ENCODE data around the gene RHEB. TPM values are rescaled to one million over a fixed set of nuclear protein-coding genes. Genes with fewer than 3 reads are reported as not detected.

Gene RHEB
- polyA plus RNA-seq, 1 donor from 2014 or later = 289 TPM

DNA sequence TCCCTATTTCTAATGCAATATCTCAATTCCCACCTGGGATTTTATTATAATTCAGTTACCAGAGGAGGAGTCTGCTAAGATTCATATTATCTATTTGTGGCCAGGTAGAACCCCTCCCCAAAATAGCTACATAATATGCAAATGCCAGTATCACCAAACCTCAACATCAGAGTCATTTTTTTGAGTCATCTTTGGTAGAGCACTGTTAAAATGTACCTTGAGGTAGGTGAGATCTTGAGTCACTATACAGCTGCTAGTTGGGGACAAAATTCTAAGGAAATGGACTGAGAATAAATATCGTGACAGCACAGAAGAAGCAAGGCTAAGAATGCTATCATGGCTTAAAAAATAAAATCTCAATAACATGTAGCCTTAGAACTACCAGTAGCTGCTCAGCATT lies 75.1 kb downstream of the RHEB start:
- H3K4me2 ChIP-seq (ENCODE audit: low read length) = no peak overlapping the region
- peaks cover 15% of the 10 kb centered on the region for H3K27me3 ChIP-seq (ENCODE audit: insufficient read depth, low read depth, low read length)
- no peak overlapping the region for H3K4me3 ChIP-seq (ENCODE audit: low read length)
- no peak overlapping the region for H3K9ac ChIP-seq (ENCODE audit: low read length)
- no peak overlapping the region for H3K27ac ChIP-seq (ENCODE audit: low read length)
- H4K20me1 ChIP-seq (ENCODE audit: insufficient read depth) = no peaks in the 10 kb centered on the region
- no peaks in the 10 kb centered on the region for H3K9me2 ChIP-seq (ENCODE audit: insufficient read depth, low read length)
- no peaks in the 10 kb centered on the region for H3K9me3 ChIP-seq (ENCODE audit: low read length)
- H3K79me2 ChIP-seq (replicated peaks; ENCODE audit: insufficient read depth, low read length) = no peaks in the 10 kb centered on the region
- no peaks in the 10 kb centered on the region for H3K36me3 ChIP-seq (ENCODE audit: insufficient read depth, low read length)
- H3F3A ChIP-seq (ENCODE audit: insufficient read depth, low read length, poor library complexity, severe bottlenecking) = no peaks in the 10 kb centered on the region
- TF ChIP-seq, protein P1, sequence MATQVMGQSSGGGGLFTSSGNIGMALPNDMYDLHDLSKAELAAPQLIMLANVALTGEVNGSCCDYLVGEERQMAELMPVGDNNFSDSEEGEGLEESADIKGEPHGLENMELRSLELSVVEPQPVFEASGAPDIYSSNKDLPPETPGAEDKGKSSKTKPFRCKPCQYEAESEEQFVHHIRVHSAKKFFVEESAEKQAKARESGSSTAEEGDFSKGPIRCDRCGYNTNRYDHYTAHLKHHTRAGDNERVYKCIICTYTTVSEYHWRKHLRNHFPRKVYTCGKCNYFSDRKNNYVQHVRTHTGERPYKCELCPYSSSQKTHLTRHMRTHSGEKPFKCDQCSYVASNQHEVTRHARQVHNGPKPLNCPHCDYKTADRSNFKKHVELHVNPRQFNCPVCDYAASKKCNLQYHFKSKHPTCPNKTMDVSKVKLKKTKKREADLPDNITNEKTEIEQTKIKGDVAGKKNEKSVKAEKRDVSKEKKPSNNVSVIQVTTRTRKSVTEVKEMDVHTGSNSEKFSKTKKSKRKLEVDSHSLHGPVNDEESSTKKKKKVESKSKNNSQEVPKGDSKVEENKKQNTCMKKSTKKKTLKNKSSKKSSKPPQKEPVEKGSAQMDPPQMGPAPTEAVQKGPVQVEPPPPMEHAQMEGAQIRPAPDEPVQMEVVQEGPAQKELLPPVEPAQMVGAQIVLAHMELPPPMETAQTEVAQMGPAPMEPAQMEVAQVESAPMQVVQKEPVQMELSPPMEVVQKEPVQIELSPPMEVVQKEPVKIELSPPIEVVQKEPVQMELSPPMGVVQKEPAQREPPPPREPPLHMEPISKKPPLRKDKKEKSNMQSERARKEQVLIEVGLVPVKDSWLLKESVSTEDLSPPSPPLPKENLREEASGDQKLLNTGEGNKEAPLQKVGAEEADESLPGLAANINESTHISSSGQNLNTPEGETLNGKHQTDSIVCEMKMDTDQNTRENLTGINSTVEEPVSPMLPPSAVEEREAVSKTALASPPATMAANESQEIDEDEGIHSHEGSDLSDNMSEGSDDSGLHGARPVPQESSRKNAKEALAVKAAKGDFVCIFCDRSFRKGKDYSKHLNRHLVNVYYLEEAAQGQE (IDR thresholded peaks at IDR 0.05; ENCODE audit: borderline replicate concordance) = no peak
- TF ChIP-seq, protein P2, sequence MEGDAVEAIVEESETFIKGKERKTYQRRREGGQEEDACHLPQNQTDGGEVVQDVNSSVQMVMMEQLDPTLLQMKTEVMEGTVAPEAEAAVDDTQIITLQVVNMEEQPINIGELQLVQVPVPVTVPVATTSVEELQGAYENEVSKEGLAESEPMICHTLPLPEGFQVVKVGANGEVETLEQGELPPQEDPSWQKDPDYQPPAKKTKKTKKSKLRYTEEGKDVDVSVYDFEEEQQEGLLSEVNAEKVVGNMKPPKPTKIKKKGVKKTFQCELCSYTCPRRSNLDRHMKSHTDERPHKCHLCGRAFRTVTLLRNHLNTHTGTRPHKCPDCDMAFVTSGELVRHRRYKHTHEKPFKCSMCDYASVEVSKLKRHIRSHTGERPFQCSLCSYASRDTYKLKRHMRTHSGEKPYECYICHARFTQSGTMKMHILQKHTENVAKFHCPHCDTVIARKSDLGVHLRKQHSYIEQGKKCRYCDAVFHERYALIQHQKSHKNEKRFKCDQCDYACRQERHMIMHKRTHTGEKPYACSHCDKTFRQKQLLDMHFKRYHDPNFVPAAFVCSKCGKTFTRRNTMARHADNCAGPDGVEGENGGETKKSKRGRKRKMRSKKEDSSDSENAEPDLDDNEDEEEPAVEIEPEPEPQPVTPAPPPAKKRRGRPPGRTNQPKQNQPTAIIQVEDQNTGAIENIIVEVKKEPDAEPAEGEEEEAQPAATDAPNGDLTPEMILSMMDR (IDR thresholded peaks at IDR 0.05; ENCODE audit: poor library complexity, severe bottlenecking) = no peak
- no peak for TF ChIP-seq SMC3 (conservative IDR thresholded peaks at IDR 0.05; ENCODE audit: poor library complexity)
- TF ChIP-seq EZH2 (IDR thresholded peaks at IDR 0.05; ENCODE audit: borderline replicate concordance, insufficient read depth, low read length, poor library complexity, severe bottlenecking) = no peak
- TF ChIP-seq MXI1 (conservative IDR thresholded peaks at IDR 0.05; ENCODE audit: poor library complexity, severe bottlenecking) = no peak
- TF ChIP-seq EP300 (conservative IDR thresholded peaks at IDR 0.05; ENCODE audit: poor library complexity, severe bottlenecking) = no peak
- TF ChIP-seq TAF1 (IDR thresholded peaks at IDR 0.05; ENCODE audit: low read depth) = no peak
- no peak for TF ChIP-seq POLR2AphosphoS5 (IDR thresholded peaks at IDR 0.05)
- no peak for TF ChIP-seq RAD21 (conservative IDR thresholded peaks at IDR 0.05)
- H2AFZ ChIP-seq (ENCODE audit: low read depth, low read length) = no peak overlapping the region

DNA sequence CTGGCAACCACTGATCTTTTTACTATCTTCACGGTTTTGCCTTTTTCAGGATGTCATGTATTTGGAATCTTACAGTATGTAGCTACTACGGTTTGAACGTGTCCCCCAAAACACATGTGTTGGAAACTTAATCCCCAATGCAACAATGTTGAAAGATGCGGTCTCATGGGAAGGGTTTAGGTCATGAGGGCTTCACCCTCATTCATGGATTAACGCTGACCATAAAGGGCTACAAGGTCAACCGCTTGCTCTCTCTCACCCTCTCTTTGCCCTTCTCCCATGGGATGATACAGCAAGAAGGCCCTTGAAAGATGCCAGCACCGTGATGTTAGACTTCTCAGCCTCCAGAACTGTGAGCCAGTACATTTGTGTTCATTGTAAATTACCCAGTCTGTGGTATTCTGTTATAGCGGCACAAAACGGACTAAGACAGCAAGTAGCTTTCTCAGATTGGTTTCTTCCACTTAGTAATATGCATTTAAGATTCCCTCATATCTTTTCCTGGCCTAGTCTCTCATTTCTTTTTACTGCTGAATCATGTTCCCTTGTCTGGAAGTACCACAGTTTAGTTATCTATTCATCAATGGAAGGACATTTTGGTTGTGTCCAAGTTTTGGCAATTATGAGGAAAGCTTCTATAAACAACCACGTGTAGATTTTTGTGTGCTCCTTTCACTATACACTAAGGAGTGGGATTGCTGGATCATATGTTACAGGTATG lies 76.8 kb downstream of the RHEB start:
- Histone ChIP-seq H3K4me3 (ENCODE audit: low read length) (no peak overlapping the region), H3K9me3 (ENCODE audit: low read length) (no peaks in the 10 kb centered on the region), H3K4me2 (ENCODE audit: low read length) (no peak overlapping the region), H3K27me3 (ENCODE audit: insufficient read depth, low read depth, low read length) (peaks cover 15% of the 10 kb centered on the region), H2AFZ (ENCODE audit: low read depth, low read length) (no peak overlapping the region), H3K79me2 (replicated peaks; ENCODE audit: insufficient read depth, low read length) (no peaks in the 10 kb centered on the region), H3K36me3 (ENCODE audit: insufficient read depth, low read length) (no peaks in the 10 kb centered on the region), H3K27ac (ENCODE audit: low read length) (no peak overlapping the region), H3F3A (ENCODE audit: insufficient read depth, low read length, poor library complexity, severe bottlenecking) (no peaks in the 10 kb centered on the region), H4K20me1 (ENCODE audit: insufficient read depth) (no peaks in the 10 kb centered on the region), H3K9me2 (ENCODE audit: insufficient read depth, low read length) (no peaks in the 10 kb centered on the region), H3K9ac (ENCODE audit: low read length) (no peak overlapping the region)
- TF ChIP-seq, protein P2 (IDR thresholded peaks at IDR 0.05; ENCODE audit: poor library complexity, severe bottlenecking) = no peak
- no peak for TF ChIP-seq RAD21 (conservative IDR thresholded peaks at IDR 0.05)
- TF ChIP-seq TAF1 (IDR thresholded peaks at IDR 0.05; ENCODE audit: low read depth) = no peak
- no peak for TF ChIP-seq POLR2AphosphoS5 (IDR thresholded peaks at IDR 0.05)
- no peak for TF ChIP-seq MXI1 (conservative IDR thresholded peaks at IDR 0.05; ENCODE audit: poor library complexity, severe bottlenecking)
- no peak for TF ChIP-seq SMC3 (conservative IDR thresholded peaks at IDR 0.05; ENCODE audit: poor library complexity)
- no peak for TF ChIP-seq EP300 (conservative IDR thresholded peaks at IDR 0.05; ENCODE audit: poor library complexity, severe bottlenecking)
- TF ChIP-seq, protein P1 (IDR thresholded peaks at IDR 0.05; ENCODE audit: borderline replicate concordance) = no peak
- no peak for TF ChIP-seq EZH2 (IDR thresholded peaks at IDR 0.05; ENCODE audit: borderline replicate concordance, insufficient read depth, low read length, poor library complexity, severe bottlenecking)

Measured in neural cell (in vitro differentiated cells).